GM06990 (cell line): Measurements from ENCODE around the gene SEPTIN3.
A peak's percentile ranks its signal among the peaks of the same experiment; 100 is the strongest.

Source experiments
- DNase-seq: peaks from one replicate; pipeline ENCODE4 v3.0.0-alpha.2; 2011; ENCODE audit not compliant: insufficient read length; ENCODE audit errors: extremely low read depth
- H3K27me3 ChIP-seq: replicated peaks from 2 replicates; pipeline ENCODE4 v1.6.0; 2011; ENCODE audit warnings: low read length; ENCODE audit not compliant: control insufficient read depth, insufficient read depth
- H3K36me3 ChIP-seq: 2 replicates; pipeline ENCODE4 v1.5.1; 2011; ENCODE audit warnings: low read length; ENCODE audit not compliant: control insufficient read depth, insufficient read depth
- H3K4me3 ChIP-seq: replicated peaks from 2 replicates; pipeline ENCODE4 v1.5.1; 2011; ENCODE audit warnings: low read depth, mild to moderate bottlenecking, control low read depth, low read length
- TF ChIP-seq, protein P1 (sequence below): IDR thresholded peaks from 2 replicates; pipeline ENCODE4 v1.5.1; 2011; ENCODE audit warnings: low read length, control low read depth, mild to moderate bottlenecking, inconsistent platforms; ENCODE audit not compliant: insufficient read depth, poor library complexity, severe bottlenecking

SEPTIN3 gene

GRCh38 chr22:41932353-41932752 lies 36.9 kb upstream of the SEPTIN3 start:
- no peak for DNase-seq
- Histone ChIP-seq H3K4me3 (no peak overlapping the region), H3K27me3 (no peaks in the 10 kb centered on the region), H3K36me3 (no peaks in the 10 kb centered on the region)
- TF ChIP-seq, protein P1, sequence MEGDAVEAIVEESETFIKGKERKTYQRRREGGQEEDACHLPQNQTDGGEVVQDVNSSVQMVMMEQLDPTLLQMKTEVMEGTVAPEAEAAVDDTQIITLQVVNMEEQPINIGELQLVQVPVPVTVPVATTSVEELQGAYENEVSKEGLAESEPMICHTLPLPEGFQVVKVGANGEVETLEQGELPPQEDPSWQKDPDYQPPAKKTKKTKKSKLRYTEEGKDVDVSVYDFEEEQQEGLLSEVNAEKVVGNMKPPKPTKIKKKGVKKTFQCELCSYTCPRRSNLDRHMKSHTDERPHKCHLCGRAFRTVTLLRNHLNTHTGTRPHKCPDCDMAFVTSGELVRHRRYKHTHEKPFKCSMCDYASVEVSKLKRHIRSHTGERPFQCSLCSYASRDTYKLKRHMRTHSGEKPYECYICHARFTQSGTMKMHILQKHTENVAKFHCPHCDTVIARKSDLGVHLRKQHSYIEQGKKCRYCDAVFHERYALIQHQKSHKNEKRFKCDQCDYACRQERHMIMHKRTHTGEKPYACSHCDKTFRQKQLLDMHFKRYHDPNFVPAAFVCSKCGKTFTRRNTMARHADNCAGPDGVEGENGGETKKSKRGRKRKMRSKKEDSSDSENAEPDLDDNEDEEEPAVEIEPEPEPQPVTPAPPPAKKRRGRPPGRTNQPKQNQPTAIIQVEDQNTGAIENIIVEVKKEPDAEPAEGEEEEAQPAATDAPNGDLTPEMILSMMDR: no peak

GRCh38 chr22:41933411-41934177 lies 35.6 kb upstream of the SEPTIN3 start:
- Histone ChIP-seq H3K4me3 (no peak overlapping the region), H3K36me3 (0 out of 2 replicates have a peak, but pooled peaks cover under 1% of the 10 kb centered on the region), H3K27me3 (no peaks in the 10 kb centered on the region)
- no peak for DNase-seq
- TF ChIP-seq, protein P1: no peak

DNA sequence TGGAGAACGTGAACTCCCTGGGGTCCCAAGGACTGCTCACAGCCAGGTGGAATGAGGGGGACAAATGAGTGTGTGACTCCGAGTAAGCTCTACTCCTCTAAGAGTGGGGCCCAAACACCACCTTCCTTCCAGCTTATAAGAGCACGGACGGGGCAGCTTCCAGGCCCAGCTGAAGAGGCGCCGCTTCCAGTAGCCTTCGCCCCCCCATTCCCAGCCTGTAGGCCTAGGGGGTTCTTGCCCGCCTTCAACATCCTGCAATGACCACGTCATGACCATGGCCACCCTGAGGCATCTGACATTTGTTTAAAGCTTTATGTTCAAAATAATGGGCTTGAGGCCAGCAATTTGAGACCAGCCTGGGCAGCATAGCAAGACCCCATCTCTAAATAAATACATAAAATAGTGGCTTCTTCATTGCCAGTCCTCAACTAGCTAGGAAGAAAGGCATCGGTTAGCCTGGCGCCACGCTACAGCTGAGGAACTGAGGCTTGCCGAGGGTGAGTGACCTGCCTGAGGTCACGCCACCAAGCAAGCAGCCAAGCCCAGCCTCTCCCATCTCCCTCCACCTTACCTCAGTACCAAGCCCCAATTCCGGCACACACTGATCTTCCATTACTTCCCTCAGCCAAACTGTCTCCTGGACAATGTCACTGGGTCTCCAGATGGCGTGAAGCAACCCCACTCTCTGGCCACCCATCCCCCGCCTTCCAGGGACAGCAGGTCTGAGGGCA lies 34.8 kb upstream of the SEPTIN3 start:
- H3K27me3 ChIP-seq: no peaks in the 10 kb centered on the region
- TF ChIP-seq, protein P1: no peak
- H3K36me3 ChIP-seq: peaks cover 4% of the 10 kb centered on the region; the same call in 1 of the 2 replicates
- DNase-seq: no peak
- H3K4me3 ChIP-seq: no peak overlapping the region

- TF ChIP-seq, protein P1: no peak
- H3K36me3 ChIP-seq: peaks cover 4% of the 10 kb centered on the region; the same call in 1 of the 2 replicates
- no peak for DNase-seq
- no peaks in the 10 kb centered on the region for H3K27me3 ChIP-seq
- H3K4me3 ChIP-seq: no peak overlapping the region
These were observed 34.3 kb upstream of the SEPTIN3 start for GRCh38 chr22:41935015-41935351.

DNA sequence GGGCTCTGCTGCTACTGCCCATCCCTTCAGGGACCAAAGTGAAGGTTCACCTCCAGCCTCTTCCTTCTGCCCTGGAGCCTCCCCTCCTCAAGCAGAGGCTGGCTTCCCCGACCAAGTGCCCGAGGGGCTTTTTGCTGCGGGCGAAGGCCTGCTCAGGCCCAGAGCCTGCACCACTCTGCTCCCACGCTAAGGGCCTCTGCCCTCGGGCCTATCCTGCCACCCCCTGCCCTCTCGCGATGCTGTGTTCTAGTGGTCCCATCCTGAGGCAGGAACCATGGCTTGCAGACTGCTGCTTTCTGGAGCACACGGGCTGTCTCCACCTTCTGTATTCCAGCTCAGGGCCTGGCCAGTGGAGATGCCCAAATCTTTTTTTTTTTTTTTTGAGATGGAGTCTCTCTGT lies 33.7 kb upstream of the SEPTIN3 start:
- Histone ChIP-seq H3K27me3 (no peaks in the 10 kb centered on the region), H3K36me3 (peaks cover 4% of the 10 kb centered on the region; the same call in 1 of the 2 replicates), H3K4me3 (no peak overlapping the region)
- DNase-seq: peak; percentile 57
- TF ChIP-seq, protein P1: no peak
